ENCODE results near the gene TRIO.

Gene TRIO

DNA sequence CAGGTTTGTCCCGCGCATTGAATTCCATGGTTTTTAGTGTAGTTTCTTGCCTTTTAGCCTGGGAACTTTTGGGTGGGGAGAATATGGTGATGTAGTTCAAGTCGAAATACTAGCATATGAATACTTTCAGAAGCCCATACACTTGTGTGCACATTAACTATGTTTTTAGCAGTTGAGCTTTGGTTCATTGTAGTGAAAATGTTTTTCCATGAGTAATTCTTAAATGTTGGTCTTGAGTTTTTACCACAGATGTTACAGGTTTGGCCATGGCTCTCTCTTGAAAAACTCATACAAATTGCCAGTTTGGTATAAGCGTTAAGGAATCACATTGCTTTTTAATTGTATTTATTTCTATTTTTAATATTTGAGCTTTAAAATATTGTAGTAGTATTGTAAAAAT lies 45.6 kb downstream of the TRIO start:
- in situ Hi-C loops (cut with HindIII; ENCODE audit: low pct_unique_long_range_greater_than_20kb, low sequenced_read_pairs) = no loop called here
- no peak for TF ChIP-seq JUND (IDR thresholded peaks at IDR 0.05; ENCODE audit: low read depth)
- no peak for DNase-seq (ENCODE audit: low read depth in 1 of 2, low spot score in 1 of 2)

DNA sequence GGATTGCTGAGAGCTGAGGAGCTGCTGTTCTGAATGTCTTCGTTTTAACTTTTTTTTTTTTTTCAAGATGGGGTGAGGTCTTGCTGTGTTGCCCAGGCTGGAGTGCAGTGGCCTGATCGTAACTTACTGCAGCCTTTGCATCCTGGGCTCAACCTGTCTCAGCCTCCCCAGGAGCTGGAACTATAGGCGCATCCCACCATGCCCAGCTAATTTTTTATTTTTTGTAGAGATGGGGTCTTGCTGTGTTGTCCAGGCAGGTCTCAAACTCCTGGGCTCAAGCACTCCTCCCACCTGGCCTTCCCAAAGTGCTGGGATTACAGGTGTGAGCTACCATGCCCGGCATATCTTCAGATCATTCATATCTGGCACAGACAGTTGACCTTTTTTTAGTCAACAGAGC lies 46.5 kb downstream of the TRIO start:
- in situ Hi-C loops (cut with HindIII; ENCODE audit: low pct_unique_long_range_greater_than_20kb, low sequenced_read_pairs) = no loop called here

DNA sequence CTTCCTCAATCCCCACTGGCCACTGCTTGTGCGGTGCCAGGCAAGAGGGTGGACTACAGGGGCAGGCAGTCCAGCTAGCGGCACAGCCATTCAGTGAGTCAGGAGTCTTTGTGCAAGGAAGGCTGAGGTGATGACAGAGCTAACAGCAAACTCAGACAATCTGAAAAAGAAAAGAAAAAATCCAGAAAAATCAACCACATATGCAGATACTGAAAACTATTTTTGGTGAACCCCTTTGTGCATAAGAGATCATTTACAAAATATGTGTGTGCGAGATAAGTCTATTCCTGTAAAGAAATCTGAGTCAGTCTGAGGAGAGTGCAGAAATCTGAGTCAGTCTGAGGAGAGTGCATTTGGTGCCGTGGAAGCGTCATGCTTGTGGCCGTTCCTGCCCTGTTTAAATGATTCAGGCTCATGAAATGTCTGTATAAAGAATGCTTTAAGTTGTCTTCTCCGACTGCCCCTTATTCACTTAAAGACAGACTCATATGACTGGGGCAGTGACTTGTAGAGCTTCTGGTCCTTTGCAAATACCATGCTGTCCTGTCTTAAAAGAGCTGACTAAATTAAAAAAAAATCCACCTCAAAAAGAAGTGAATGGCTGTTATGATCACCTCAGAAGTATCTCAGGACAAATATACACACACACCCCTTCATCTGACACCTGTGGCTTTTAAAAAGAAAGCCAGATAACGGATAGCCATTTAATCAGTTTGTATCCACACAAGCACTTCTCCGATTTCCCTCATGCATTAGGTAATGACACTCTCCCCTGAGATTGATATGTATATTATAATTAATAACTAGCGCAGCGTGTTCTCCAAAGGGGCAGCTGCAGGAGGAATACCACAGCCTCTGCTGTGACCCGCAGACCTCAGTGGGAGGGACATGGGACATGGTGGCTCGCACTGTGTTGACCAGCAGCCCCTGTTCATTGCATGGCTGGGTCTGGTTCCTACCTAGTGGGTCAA lies 47.3 kb downstream of the TRIO start:
- no peak for TF ChIP-seq JUND (IDR thresholded peaks at IDR 0.05; ENCODE audit: low read depth)
- in situ Hi-C loops (cut with HindIII; ENCODE audit: low pct_unique_long_range_greater_than_20kb, low sequenced_read_pairs) = no loop called here
- no peak for DNase-seq (ENCODE audit: low read depth in 1 of 2, low spot score in 1 of 2)

More for the DNA sequence above, 46.5 kb downstream of the TRIO start:
- DNase-seq (ENCODE audit: low read depth in 1 of 2, low spot score in 1 of 2) = no peak
- no peak for TF ChIP-seq JUND (IDR thresholded peaks at IDR 0.05; ENCODE audit: low read depth)

DNA sequence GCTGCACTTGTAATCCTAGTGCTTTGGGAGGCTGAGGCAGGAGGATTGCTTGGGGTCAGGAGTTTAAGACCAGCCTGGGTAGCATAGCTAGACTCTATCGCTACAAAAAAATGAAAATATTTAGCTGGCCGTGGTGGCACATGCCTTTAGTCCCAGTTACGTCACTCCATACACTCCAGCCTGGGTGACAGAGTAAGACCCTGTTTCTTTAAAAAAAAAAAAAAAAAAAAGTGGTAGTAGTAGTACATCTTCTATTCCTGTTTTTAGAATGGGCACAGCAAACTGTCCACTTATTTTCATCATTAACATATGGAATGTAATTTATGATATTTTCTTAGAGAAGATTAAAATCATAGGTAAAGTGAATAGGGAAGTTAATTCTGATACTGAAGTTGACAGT lies 48.2 kb downstream of the TRIO start:
- in situ Hi-C loops (cut with HindIII; ENCODE audit: low pct_unique_long_range_greater_than_20kb, low sequenced_read_pairs) = no loop called here
- no peak for DNase-seq (ENCODE audit: low read depth in 1 of 2, low spot score in 1 of 2)

DNA sequence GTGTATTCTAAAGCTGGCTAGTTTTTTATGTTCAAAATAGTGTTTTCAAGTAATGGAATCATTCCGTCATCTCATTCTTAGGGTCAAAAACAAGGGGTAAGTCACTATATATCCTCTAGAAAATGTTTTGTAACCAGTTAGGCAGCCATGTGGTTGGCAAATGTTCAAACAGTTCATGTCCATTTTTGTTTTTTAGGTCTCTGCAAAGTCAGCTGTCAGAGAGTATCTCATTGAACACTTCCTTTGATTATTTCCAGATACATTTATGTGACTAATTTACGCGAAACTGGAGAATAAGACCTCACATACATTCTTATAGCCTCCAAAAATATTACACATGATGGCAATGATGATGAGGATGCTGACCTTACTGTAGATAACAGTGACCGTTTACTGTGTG lies 50.4 kb downstream of the TRIO start:
- in situ Hi-C loops (cut with HindIII; ENCODE audit: low pct_unique_long_range_greater_than_20kb, low sequenced_read_pairs) = no loop called here
- no peak for DNase-seq (ENCODE audit: low read depth in 1 of 2, low spot score in 1 of 2)
- no peak for TF ChIP-seq JUND (IDR thresholded peaks at IDR 0.05; ENCODE audit: low read depth)

More for the DNA sequence above, 48.2 kb downstream of the TRIO start:
- TF ChIP-seq JUND (IDR thresholded peaks at IDR 0.05; ENCODE audit: low read depth) = no peak

GRCh38 chr5:14195588-14195987 lies 52.4 kb downstream of the TRIO start:
- no peak for TF ChIP-seq JUND (IDR thresholded peaks at IDR 0.05; ENCODE audit: low read depth)
- no peak for DNase-seq (ENCODE audit: low read depth in 1 of 2, low spot score in 1 of 2)
- in situ Hi-C loops (cut with HindIII; ENCODE audit: low pct_unique_long_range_greater_than_20kb, low sequenced_read_pairs) = no loop called here

- TF ChIP-seq JUND (IDR thresholded peaks at IDR 0.05; ENCODE audit: low read depth) = no peak
- in situ Hi-C loops (cut with HindIII; ENCODE audit: low pct_unique_long_range_greater_than_20kb, low sequenced_read_pairs) = no loop called here
- DNase-seq (ENCODE audit: low read depth in 1 of 2, low spot score in 1 of 2) = no peak
These were observed 53.9 kb downstream of the TRIO start for GRCh38 chr5:14197056-14197455.

- TF ChIP-seq JUND (IDR thresholded peaks at IDR 0.05; ENCODE audit: low read depth) = no peak
- in situ Hi-C loops (cut with HindIII; ENCODE audit: low pct_unique_long_range_greater_than_20kb, low sequenced_read_pairs) = no loop called here
- DNase-seq (ENCODE audit: low read depth in 1 of 2, low spot score in 1 of 2) = no peak
These were observed 56.8 kb downstream of the TRIO start for GRCh38 chr5:14199902-14200301.

DNA sequence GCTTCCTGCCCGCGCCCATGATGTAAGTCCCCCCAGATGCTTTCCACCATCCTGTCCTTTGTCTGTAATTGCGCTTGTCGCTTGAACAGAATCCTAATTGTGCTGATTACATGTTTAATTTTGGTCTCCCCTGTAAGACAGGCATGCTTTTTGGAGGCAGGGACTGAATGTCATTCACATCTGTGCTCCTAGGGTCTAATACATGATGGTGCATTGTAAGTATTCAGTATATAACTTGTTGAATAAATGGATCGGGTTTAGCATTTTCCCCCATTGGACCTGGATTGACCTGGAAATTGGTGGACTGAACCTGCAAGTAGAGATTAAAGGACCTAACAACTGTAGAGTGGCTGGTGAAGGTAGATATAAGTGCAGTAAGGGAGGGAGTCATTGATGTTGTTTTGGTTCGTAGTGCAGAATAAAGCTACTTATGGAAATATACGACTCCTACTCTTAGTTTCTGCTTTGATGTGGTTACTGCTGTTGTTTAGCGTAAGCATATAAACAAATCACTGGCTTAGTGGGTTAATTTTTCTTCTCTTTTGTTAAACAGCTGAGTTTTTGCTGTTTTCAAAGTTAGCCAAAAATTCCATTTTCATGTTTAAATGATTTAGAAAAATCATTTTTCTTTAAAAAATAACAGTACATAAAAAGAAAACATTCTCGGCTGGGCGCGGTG lies 57.3 kb downstream of the TRIO start:
- in situ Hi-C loops (cut with HindIII; ENCODE audit: low pct_unique_long_range_greater_than_20kb, low sequenced_read_pairs) = no loop called here
- DNase-seq (ENCODE audit: low read depth in 1 of 2, low spot score in 1 of 2) = no peak
- no peak for TF ChIP-seq JUND (IDR thresholded peaks at IDR 0.05; ENCODE audit: low read depth)

GRCh38 chr5:14201325-14202045 lies 58.3 kb downstream of the TRIO start:
- in situ Hi-C loops (cut with HindIII; ENCODE audit: low pct_unique_long_range_greater_than_20kb, low sequenced_read_pairs) = no loop called here
- DNase-seq (ENCODE audit: low read depth in 1 of 2, low spot score in 1 of 2) = no peak
- no peak for TF ChIP-seq JUND (IDR thresholded peaks at IDR 0.05; ENCODE audit: low read depth)

GRCh38 chr5:14202462-14202861 lies 59.3 kb downstream of the TRIO start:
- no peak for TF ChIP-seq JUND (IDR thresholded peaks at IDR 0.05; ENCODE audit: low read depth)
- no peak for DNase-seq (ENCODE audit: low read depth in 1 of 2, low spot score in 1 of 2)
- in situ Hi-C loops (cut with HindIII; ENCODE audit: low pct_unique_long_range_greater_than_20kb, low sequenced_read_pairs) = no loop called here

DNA sequence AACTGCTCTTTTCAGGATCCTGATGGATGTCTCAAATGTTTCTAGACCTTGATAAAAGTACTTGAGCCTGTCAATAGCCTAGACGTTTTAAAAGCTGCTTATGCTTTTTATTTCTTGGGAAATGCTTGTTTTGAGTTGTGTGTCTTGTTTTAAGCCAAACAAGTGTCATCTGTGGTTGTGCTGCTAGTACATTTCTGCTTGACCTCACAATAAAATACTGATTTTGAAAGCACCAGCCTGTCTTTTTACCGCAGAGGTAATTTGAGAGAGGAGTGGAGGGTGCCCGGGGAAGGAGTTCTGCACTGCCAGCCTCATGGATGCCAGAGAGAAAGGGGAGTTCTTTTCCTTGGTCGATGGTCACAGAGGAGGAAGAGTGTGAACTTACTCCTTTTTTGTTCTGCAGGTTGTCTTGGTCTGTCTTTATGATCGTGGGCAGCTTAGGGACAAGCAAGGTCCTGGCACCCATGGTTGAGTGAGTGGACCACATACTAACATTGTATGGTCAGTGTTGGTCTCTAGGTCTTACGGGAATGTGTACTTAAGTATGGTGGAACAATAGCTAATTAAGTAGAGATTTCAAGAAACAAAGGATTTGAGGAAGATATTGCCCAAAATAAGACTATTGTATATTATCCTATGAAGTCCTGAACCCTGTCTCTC lies 61.0 kb downstream of the TRIO start:
- TF ChIP-seq JUND (IDR thresholded peaks at IDR 0.05; ENCODE audit: low read depth) = no peak
- DNase-seq (ENCODE audit: low read depth in 1 of 2, low spot score in 1 of 2) = no peak
- in situ Hi-C loops (cut with HindIII; ENCODE audit: low pct_unique_long_range_greater_than_20kb, low sequenced_read_pairs) = no loop called here

Data from T47D (cell line).